Neutrophil (primary cell): ENCODE data around the gene USP6NL.
A peak's percentile ranks its signal among the peaks of the same experiment; 100 is the strongest.

Experiments
- H3K27ac ChIP-seq: fragments of 200-600 bp; sonication (generic); 2 replicates; pipeline ENCODE4 v1.5.1; 2016; ENCODE audit warnings: mild to moderate bottlenecking, moderate library complexity
- H3K27me3 ChIP-seq: fragments of 200-600 bp; sonication (generic); 2 replicates; pipeline ENCODE4 v1.6.0; 2016; ENCODE audit warnings: mild to moderate bottlenecking
- H3K36me3 ChIP-seq: fragments of 200-600 bp; sonication (generic); 2 replicates; pipeline ENCODE4 v1.5.1; 2017
- H3K4me1 ChIP-seq, 2 experiments: fragments of 200-600 bp in 1 of 2; sonication (generic) in 1 of 2; 1 replicate in 1 of 2; 2 replicates in 1 of 2; pipeline versions ENCODE4 v1.5.1 to v1.6.1; 2013 to 2016; ENCODE audit warnings: low read depth in 1 of 2, low read length in 1 of 2, mild to moderate bottlenecking in 1 of 2, moderate library complexity in 1 of 2; ENCODE audit not compliant: control insufficient read depth in 1 of 2, insufficient read depth in 1 of 2
- H3K4me3 ChIP-seq, 2 experiments: fragments of 200-600 bp in 1 of 2; sonication (generic) in 1 of 2; 1 replicate in 1 of 2; 2 replicates in 1 of 2; pipeline ENCODE4 v1.5.1; 2013 to 2016; ENCODE audit warnings: low read depth in 1 of 2, low read length in 1 of 2, mild to moderate bottlenecking in 1 of 2, moderate library complexity in 1 of 2
- H3K9me3 ChIP-seq: fragments of 200-600 bp; sonication (generic); 2 replicates; pipeline ENCODE4 v1.5.1; 2016
- CTCF ChIP-seq: fragments of 200-600 bp; sonication (generic); IDR thresholded peaks from 2 replicates; pipeline ENCODE4 v1.5.1; 2016; ENCODE audit warnings: antibody characterized with exemption

The USP6NL gene

GRCh38 chr10:11568578-11568977 lies 42.9 kb downstream of the USP6NL start:
- H3K27me3 ChIP-seq = no peaks in the 10 kb centered on the region
- H3K4me3 ChIP-seq = no peak overlapping the region
- TF ChIP-seq CTCF = no peak
- no peak overlapping the region for H3K27ac ChIP-seq
- H3K36me3 ChIP-seq = no peaks in the 10 kb centered on the region
- no peaks in the 10 kb centered on the region for H3K9me3 ChIP-seq
- peaks cover 19 to 40% of the 10 kb centered on the region in 2 experiments for H3K4me1 ChIP-seq

GRCh38 chr10:11564741-11565140 lies 46.7 kb downstream of the USP6NL start:
- peak overlapping the region; percentile 1 for H3K27ac ChIP-seq
- TF ChIP-seq CTCF = no peak
- no peaks in the 10 kb centered on the region for H3K27me3 ChIP-seq
- H3K4me1 ChIP-seq = peaks cover 46 to 47% of the 10 kb centered on the region in 2 experiments
- no peak overlapping the region for H3K4me3 ChIP-seq
- H3K36me3 ChIP-seq = no peaks in the 10 kb centered on the region
- no peaks in the 10 kb centered on the region for H3K9me3 ChIP-seq

- no peaks in the 10 kb centered on the region for H3K27me3 ChIP-seq
- no peak overlapping the region for H3K4me3 ChIP-seq
- H3K27ac ChIP-seq = peak overlapping the region; percentile 14
- H3K9me3 ChIP-seq = no peaks in the 10 kb centered on the region
- TF ChIP-seq CTCF = no peak
- no peaks in the 10 kb centered on the region for H3K36me3 ChIP-seq
- H3K4me1 ChIP-seq = peaks cover 46 to 49% of the 10 kb centered on the region in 2 experiments
These were observed 47.5 kb downstream of the USP6NL start for GRCh38 chr10:11563936-11564335.

GRCh38 chr10:11562888-11563287 lies 48.6 kb downstream of the USP6NL start:
- no peaks in the 10 kb centered on the region for H3K27me3 ChIP-seq
- no peaks in the 10 kb centered on the region for H3K9me3 ChIP-seq
- H3K27ac ChIP-seq = no peak overlapping the region
- H3K4me3 ChIP-seq = no peak overlapping the region
- TF ChIP-seq CTCF = no peak
- H3K36me3 ChIP-seq = no peaks in the 10 kb centered on the region
- peaks cover 46 to 49% of the 10 kb centered on the region in 2 experiments for H3K4me1 ChIP-seq

- Histone ChIP-seq H3K4me3 (peak overlapping the region in 1 of 2 experiments; percentile 16), H3K9me3 (no peaks in the 10 kb centered on the region), H3K27me3 (no peaks in the 10 kb centered on the region), H3K36me3 (no peaks in the 10 kb centered on the region), H3K4me1 (peaks cover 44 to 49% of the 10 kb centered on the region in 2 experiments), H3K27ac (peak overlapping the region; percentile 30)
- TF ChIP-seq CTCF = no peak
These were observed 51.3 kb downstream of the USP6NL start for GRCh38 chr10:11560076-11560709.
